NCI-H2107 treated with DMSO at 0.1 percent for 48 hours (cell line): ENCODE data around the gene TET2.

Experiments used
- DNase-seq: peaks from one replicate; lab custom pipeline; 2025; ENCODE audit not compliant: unreplicated experiment; lab: John Stamatoyannopoulos, UW

TET2 gene

GRCh38 chr4:105181259-105181658, 34.6 kb downstream of the TET2 start:
- DNase-seq: no peak

- DNase-seq: no peak
Observed at GRCh38 chr4:105182211-105182610, 35.5 kb downstream of the TET2 start.

- no peak for DNase-seq
Observed at GRCh38 chr4:105184316-105184980, 37.8 kb downstream of the TET2 start.

GRCh38 chr4:105186701-105187161, 40.1 kb downstream of the TET2 start:
- no peak for DNase-seq

- DNase-seq: no peak
Observed at GRCh38 chr4:105189855-105190650, 43.4 kb downstream of the TET2 start.

GRCh38 chr4:105191621-105192210, 45.0 kb downstream of the TET2 start:
- no peak for DNase-seq

GRCh38 chr4:105192474-105192873, 45.8 kb downstream of the TET2 start:
- no peak for DNase-seq

- no peak for DNase-seq
Observed at GRCh38 chr4:105192910-105193309, 46.2 kb downstream of the TET2 start.

GRCh38 chr4:105193536-105193935, 46.9 kb downstream of the TET2 start:
- no peak for DNase-seq

GRCh38 chr4:105194328-105195231, 47.9 kb downstream of the TET2 start:
- no peak for DNase-seq

GRCh38 chr4:105196523-105197145, 50.0 kb downstream of the TET2 start:
- no peak for DNase-seq

GRCh38 chr4:105197777-105198176, 51.1 kb downstream of the TET2 start:
- DNase-seq: no peak

- DNase-seq: no peak
Observed at GRCh38 chr4:105198541-105198940, 51.9 kb downstream of the TET2 start.

- no peak for DNase-seq
Observed at GRCh38 chr4:105206214-105206613, 59.5 kb downstream of the TET2 start.

- DNase-seq: no peak
Observed at GRCh38 chr4:105207386-105207785, 60.7 kb downstream of the TET2 start.

GRCh38 chr4:105208561-105208960, 61.9 kb downstream of the TET2 start:
- no peak for DNase-seq

GRCh38 chr4:105210916-105211315, 64.2 kb downstream of the TET2 start:
- DNase-seq: no peak

GRCh38 chr4:105215609-105216313, 69.1 kb downstream of the TET2 start:
- DNase-seq: no peak

GRCh38 chr4:105225500-105225899, 78.8 kb downstream of the TET2 start:
- no peak for DNase-seq

GRCh38 chr4:105227054-105227453, 80.4 kb downstream of the TET2 start:
- DNase-seq: no peak
